ENCODE measurements around the gene MAST2.

DNA sequence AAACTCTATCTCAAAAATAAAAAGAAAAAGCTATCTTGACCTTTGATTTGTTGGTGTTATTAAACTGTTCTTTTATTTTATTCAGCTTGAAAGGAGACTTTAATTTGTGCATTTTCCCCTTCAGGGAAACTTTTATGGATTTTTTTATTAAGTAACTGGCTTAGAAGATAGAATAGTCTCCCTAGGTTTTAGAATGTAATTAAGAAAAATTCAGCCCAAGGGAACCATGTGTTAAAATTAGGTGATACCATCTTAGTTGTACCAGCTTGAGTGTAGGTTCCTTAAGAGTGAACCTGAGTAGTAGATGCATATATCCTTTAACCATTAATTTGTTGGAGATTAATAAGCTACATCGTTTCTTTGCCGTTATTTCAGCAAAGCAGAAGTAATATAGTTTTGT is 11.4 kb downstream of the MAST2 start:
- TF ChIP-seq, protein P1, sequence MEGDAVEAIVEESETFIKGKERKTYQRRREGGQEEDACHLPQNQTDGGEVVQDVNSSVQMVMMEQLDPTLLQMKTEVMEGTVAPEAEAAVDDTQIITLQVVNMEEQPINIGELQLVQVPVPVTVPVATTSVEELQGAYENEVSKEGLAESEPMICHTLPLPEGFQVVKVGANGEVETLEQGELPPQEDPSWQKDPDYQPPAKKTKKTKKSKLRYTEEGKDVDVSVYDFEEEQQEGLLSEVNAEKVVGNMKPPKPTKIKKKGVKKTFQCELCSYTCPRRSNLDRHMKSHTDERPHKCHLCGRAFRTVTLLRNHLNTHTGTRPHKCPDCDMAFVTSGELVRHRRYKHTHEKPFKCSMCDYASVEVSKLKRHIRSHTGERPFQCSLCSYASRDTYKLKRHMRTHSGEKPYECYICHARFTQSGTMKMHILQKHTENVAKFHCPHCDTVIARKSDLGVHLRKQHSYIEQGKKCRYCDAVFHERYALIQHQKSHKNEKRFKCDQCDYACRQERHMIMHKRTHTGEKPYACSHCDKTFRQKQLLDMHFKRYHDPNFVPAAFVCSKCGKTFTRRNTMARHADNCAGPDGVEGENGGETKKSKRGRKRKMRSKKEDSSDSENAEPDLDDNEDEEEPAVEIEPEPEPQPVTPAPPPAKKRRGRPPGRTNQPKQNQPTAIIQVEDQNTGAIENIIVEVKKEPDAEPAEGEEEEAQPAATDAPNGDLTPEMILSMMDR (IDR thresholded peaks at IDR 0.05) = no peak
- TF ChIP-seq POLR2A (IDR thresholded peaks at IDR 0.05) (no peak), POLR2AphosphoS5 (IDR thresholded peaks at IDR 0.05) (no peak), EP300 (IDR thresholded peaks at IDR 0.05) (no peak)

All from upper lobe of left lung (tissue), 4 donors.